Peyer's patch (tissue), 4 donors: ENCODE data around the gene MED28.

Source experiments
- POLR2A ChIP-seq, 2 donors: fragments of 450-650 bp; IDR thresholded peaks; one replicate each; pipeline ENCODE4 v1.5.1; 2017; ENCODE audit warnings: antibody characterized with exemption in 2 of 2, mild to moderate bottlenecking in 2 of 2, moderate library complexity in 2 of 2
- TF ChIP-seq, protein P1 (sequence below), 6 experiments: fragments of 450-650 bp in 4 of 6; fragments of 200-600 bp in 2 of 6; sonication (generic) in 1 of 6; IDR thresholded peaks; one replicate each; pipeline ENCODE4 v1.5.1; 2017 to 2019; ENCODE audit warnings: antibody characterized with exemption in 6 of 6, mild to moderate bottlenecking in 3 of 6, moderate library complexity in 1 of 6

DNA sequence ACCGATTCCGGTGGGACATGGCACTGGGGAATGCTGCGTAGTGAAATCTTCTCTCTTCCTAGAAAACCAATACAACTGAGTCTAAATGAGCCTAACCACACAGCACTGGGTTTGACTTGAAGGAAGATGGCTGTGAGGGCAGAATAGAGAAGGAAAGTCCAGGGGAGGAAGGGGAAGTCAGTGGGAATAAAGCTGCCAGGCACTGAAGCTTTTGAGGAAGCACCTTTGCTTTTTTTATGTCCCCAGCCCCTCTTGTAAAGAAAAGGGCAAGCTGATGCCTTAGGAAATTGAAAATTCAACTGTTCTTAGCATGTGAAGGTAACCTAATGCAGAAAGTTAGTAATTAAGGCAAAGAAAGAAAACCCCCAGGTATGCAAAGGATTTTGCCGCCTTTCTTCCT is 20.6 kb downstream of the MED28 start:
- TF ChIP-seq, protein P1, sequence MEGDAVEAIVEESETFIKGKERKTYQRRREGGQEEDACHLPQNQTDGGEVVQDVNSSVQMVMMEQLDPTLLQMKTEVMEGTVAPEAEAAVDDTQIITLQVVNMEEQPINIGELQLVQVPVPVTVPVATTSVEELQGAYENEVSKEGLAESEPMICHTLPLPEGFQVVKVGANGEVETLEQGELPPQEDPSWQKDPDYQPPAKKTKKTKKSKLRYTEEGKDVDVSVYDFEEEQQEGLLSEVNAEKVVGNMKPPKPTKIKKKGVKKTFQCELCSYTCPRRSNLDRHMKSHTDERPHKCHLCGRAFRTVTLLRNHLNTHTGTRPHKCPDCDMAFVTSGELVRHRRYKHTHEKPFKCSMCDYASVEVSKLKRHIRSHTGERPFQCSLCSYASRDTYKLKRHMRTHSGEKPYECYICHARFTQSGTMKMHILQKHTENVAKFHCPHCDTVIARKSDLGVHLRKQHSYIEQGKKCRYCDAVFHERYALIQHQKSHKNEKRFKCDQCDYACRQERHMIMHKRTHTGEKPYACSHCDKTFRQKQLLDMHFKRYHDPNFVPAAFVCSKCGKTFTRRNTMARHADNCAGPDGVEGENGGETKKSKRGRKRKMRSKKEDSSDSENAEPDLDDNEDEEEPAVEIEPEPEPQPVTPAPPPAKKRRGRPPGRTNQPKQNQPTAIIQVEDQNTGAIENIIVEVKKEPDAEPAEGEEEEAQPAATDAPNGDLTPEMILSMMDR (IDR thresholded peaks at IDR 0.05): no peak
- TF ChIP-seq POLR2A (IDR thresholded peaks at IDR 0.05): no peak
